GM12873 (cell line): ENCODE measurements around the gene PPBP.

Experiments
- TF ChIP-seq, protein P1 (sequence below): IDR thresholded peaks from 2 replicates; pipeline ENCODE4 v1.5.1; 2012; ENCODE audit warnings: low read depth, mild to moderate bottlenecking, moderate library complexity, low read length, control low read depth; ENCODE audit not compliant: insufficient read depth; ENCODE audit errors: missing control alignments

Gene PPBP

DNA sequence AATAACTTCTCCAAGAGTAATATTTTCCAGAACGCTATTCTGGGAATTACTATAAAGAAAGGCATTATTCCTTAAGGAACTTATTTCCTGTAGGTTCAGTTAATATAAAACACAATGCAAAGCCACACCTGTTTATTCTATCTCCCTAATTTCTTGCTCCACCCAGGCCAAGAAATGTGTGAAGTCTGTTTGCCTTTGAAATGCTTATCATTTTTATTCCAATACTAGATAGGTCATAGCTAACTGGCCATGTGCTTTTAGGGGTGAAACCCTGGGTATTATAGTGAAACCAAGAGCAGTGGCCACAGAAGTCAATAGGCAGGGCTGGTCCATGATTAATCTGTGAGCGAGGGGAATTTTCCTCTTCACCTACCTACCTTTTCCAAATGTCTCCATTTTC, 35.7 kb upstream of the PPBP start:
- TF ChIP-seq, protein P1, sequence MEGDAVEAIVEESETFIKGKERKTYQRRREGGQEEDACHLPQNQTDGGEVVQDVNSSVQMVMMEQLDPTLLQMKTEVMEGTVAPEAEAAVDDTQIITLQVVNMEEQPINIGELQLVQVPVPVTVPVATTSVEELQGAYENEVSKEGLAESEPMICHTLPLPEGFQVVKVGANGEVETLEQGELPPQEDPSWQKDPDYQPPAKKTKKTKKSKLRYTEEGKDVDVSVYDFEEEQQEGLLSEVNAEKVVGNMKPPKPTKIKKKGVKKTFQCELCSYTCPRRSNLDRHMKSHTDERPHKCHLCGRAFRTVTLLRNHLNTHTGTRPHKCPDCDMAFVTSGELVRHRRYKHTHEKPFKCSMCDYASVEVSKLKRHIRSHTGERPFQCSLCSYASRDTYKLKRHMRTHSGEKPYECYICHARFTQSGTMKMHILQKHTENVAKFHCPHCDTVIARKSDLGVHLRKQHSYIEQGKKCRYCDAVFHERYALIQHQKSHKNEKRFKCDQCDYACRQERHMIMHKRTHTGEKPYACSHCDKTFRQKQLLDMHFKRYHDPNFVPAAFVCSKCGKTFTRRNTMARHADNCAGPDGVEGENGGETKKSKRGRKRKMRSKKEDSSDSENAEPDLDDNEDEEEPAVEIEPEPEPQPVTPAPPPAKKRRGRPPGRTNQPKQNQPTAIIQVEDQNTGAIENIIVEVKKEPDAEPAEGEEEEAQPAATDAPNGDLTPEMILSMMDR: no peak

DNA sequence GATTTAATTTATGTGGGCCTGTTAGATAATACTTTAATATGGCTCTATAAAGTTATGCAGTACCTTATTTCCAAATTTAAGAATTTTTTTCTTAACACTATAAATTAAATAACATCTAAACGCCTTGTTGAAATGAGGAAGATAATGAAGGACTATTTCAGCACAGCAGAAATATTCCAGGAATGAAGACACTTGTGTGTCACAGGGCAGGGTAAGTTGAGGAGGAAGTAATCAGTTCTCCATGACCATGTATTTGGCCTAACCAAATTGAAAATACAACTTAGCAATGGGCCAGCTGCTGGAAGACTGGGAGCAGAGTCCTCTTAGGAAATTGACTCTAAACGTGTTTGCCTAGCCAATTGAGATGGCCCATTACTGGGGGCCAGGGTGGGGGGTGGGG, 33.6 kb upstream of the PPBP start:
- TF ChIP-seq, protein P1: no peak

DNA sequence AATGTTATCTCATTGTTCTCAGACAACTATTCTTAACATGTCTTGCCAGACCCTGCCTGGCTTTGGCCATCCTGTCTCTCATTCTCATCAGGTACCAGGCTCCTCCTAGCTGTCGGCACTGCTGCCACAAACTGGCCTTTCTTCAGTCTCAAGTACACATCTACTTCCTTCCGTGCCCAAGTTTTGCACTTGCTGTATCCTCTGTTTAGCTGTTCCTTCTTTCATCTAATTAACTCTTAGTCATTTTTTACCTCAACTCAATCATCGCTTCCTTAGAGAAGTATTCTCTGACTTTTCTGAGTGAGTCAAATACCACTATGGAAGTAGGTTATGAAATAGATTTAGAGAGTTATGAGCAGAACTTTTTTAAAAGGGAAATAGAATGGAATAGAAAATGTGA, 30.8 kb upstream of the PPBP start:
- TF ChIP-seq, protein P1: no peak

DNA sequence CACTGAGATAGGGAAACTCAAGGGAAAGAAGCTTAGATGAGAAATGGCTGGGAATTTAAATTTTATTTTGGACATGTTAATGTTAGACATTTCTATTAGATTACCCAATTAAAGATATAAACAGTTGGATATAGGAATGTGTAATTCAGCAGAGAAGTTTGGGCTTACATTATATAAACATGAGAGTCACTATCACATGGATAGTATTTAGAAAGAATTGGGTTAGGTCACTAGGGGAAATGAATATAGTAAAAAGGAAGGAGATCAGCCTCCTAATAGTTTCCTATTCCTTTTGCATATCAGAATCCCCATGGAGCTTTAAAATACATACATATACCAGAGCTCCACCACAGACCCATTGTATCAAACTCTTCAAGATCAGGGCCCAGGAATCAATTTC, 30.1 kb upstream of the PPBP start:
- TF ChIP-seq, protein P1: no peak

DNA sequence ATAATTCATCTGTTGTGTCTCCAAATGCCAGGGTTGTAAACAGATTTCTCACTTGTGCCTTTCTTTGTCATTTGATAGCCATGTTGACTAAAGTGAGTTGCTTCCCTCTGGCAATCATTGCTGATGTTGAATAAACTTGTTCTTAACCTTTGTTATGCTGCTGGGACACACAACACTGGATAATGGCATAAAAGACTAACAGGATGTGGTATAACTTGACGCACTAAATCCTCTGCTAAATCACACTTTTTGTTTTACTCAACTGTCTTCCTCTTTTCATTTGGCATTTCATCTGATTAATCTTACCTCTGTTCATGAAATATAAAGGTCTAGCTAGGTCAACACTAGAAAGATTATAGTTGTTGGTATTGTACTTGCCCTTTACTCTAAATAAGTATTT, 28.1 kb upstream of the PPBP start:
- TF ChIP-seq, protein P1: no peak

DNA sequence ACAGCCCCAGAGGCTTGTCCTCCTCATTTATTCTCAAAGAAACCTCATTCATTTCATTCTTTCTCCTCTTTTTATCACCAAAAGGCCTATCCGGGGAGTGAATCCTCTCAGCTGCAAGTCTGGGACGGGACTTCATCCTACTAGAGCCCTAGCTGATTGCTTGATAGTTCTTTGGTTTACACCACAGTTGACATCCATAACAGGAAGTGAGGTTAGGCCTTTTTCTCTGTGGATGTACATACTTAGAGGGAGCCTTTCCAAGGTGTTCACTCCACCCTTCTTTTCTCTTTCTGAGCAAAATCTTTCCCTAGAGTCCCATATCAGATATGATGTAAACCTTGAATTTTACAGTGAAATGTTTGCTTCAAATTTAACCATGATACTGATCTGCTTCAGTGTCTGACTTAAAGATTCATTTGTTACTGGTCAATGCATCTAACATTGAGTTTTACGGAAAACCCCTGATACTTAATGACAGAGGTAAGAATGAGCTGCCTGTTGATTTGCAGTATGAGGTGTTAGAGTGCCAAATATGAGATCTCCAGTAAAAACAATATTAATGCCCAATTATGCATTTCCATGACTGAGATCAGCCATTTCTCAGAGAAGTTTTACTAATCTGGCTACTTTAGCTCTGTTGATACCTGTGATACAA, 27.3 kb upstream of the PPBP start:
- TF ChIP-seq, protein P1: no peak

DNA sequence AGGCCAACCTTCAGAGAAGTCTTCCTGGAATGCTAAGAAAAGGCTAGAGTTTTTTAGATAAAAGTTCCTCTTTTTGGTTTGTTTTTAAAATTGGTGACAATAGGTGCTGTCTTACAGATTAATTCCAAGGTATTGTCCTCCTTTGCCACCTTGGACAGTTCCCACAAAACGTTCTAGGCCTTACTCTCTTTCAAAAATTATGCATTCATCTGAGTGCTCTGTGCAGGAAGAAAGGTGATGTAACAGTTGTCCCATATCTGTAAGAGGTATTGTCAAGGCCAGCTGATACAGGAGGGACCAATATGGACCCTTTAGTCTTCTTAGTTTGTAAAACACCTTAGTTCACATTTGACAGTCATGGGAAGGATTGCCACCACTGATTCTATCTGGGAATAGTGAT, 26.3 kb upstream of the PPBP start:
- TF ChIP-seq, protein P1: no peak

DNA sequence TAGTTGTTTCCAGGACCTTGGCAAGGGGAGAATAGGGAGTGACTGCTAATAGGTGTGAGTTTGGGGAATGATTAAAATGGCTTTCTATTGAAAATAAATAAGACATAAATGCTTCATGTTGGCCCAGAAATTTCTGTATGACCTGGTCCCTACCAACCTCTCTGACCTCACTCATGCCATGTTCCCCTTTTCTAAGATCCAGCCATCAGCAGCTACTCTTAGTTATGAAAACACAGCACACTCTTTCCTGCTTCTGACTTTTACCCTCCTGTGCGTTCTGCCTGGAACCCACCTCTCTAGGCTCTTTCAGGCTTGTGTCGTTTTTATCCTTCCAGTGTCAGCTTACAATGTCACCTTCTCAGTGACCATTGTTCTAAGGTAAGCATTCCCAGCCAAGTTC, 25.3 kb upstream of the PPBP start:
- TF ChIP-seq, protein P1: no peak
